NCI-H1105 treated with DMSO at 0.1 percent for 48 hours (cell line): ENCODE measurements around the gene SLC52A3.
A peak's percentile ranks its signal among the peaks of the same experiment; 100 is the strongest.
"Not testable (repeated sequence)": the region's sequence is repeated elsewhere in the genome, so short reads cannot be mapped to it uniquely, and the experiment has no call there.

Source experiments
- DNase-seq: peaks from one replicate; lab custom pipeline; 2025; lab: John Stamatoyannopoulos, UW

The SLC52A3 gene

GRCh38 chr20:768426-768978 lies at the start of gene SLC52A3:
SLC52A3 (minus strand) TSS chr20:768500; CDS start chr20:765774, 2,726 bp downstream.
- DNase-seq = peak; percentile 1

GRCh38 chr20:815914-816606 lies 47.8 kb upstream of the SLC52A3 start:
- peak; percentile 75 for DNase-seq

GRCh38 chr20:815226-815625 lies 46.9 kb upstream of the SLC52A3 start:
- no peak for DNase-seq

- no peak for DNase-seq
Measured at GRCh38 chr20:813390-813789, 45.1 kb upstream of the SLC52A3 start.

GRCh38 chr20:812435-812814 lies 44.1 kb upstream of the SLC52A3 start:
- DNase-seq = not testable (repeated sequence)

GRCh38 chr20:811776-812434 lies 43.6 kb upstream of the SLC52A3 start:
- DNase-seq = not testable (repeated sequence)

GRCh38 chr20:805713-806112 lies 37.4 kb upstream of the SLC52A3 start:
- peak; percentile 1 for DNase-seq

GRCh38 chr20:801678-802077 lies 33.4 kb upstream of the SLC52A3 start:
- DNase-seq = no peak

- not testable (repeated sequence) for DNase-seq
Measured at GRCh38 chr20:800026-800425, 31.7 kb upstream of the SLC52A3 start.

GRCh38 chr20:798746-799145 lies 30.4 kb upstream of the SLC52A3 start:
- not testable (repeated sequence) for DNase-seq

- DNase-seq = no peak
Measured at GRCh38 chr20:796921-797320, 28.6 kb upstream of the SLC52A3 start.

- no peak for DNase-seq
Measured at GRCh38 chr20:792248-792647, 23.9 kb upstream of the SLC52A3 start.

- no peak for DNase-seq
Measured at GRCh38 chr20:791056-791455, 22.8 kb upstream of the SLC52A3 start.

- DNase-seq = no peak
Measured at GRCh38 chr20:787825-788224, 19.5 kb upstream of the SLC52A3 start.

- DNase-seq = no peak
Measured at GRCh38 chr20:779771-780170, 11.5 kb upstream of the SLC52A3 start.

GRCh38 chr20:776165-776564 lies 7.9 kb upstream of the SLC52A3 start:
- no peak for DNase-seq

- DNase-seq = no peak
Measured at GRCh38 chr20:775679-776135, 7.4 kb upstream of the SLC52A3 start.

GRCh38 chr20:774660-775057 lies 6.4 kb upstream of the SLC52A3 start:
- no peak for DNase-seq

GRCh38 chr20:774016-774659 lies 5.8 kb upstream of the SLC52A3 start:
- DNase-seq = no peak

- DNase-seq = no peak
Measured at GRCh38 chr20:772806-773205, 4.5 kb upstream of the SLC52A3 start.

GRCh38 chr20:771741-772464 lies 3.6 kb upstream of the SLC52A3 start:
- no peak for DNase-seq

- no peak for DNase-seq
Measured at GRCh38 chr20:770691-771090, 2.4 kb upstream of the SLC52A3 start.
